HCT116 (cell line): Measurements from ENCODE around the gene STK11.
A peak's percentile ranks its signal among the peaks of the same experiment; 100 is the strongest.

ENCODE experiments used
- POLR2A ChIP-seq: IDR thresholded peaks from 2 replicates; pipeline ENCODE4 v1.7.0; 2011; ENCODE audit warnings: borderline replicate concordance; ENCODE audit not compliant: insufficient read depth, insufficient read length; ENCODE audit errors: extremely low read depth
- TF ChIP-seq, protein P1 (sequence below), 3 experiments: fragments of 200-600 bp in 1 of 3; sonication (generic) in 1 of 3; IDR thresholded peaks in 2 of 3; conservative IDR thresholded peaks in 1 of 3; 2 replicates each; pipeline ENCODE4 v1.5.1; 2012 to 2017; ENCODE audit warnings: low read depth in 2 of 3, low read length in 2 of 3, antibody characterized with exemption in 1 of 3, borderline replicate concordance in 1 of 3, control low read depth in 1 of 3, mild to moderate bottlenecking in 1 of 3, mixed read lengths in 1 of 3, mixed run types in 1 of 3, moderate library complexity in 1 of 3; ENCODE audit not compliant: insufficient read depth in 1 of 3

DNA sequence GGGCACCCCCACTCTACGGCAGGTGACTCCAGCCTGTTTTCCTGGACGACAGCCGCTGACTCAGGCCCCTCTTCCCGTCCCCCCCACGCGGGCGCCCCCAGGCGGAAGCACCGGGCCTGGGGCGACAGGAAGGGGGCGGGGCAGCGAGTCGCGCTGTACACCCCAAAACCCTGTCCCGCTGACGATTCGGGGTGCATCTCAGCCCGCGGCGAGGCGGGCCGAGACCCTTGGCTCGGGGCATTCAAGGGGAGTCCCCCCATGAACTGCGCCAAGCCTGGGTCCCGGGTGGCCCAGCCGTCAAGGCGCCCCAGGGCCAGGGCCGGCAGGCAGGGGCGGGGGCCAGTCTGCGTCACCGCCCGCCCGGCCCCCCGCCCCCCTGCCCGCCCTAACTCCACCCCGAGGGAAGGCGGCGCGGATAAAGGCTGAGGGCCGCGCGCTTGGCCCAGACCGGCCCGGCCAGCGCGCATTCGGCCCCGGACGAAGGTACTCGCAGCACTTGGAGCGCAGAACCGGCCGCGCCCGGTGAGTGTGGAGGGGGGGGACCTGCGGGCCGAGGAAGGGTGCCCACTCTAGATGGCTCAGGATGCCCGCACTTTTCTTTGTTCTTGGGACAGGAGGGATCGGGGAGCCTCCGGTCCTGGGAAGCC is 42.7 kb downstream of the STK11 start, which contains the start of gene MIDN:
- TF ChIP-seq, protein P1, sequence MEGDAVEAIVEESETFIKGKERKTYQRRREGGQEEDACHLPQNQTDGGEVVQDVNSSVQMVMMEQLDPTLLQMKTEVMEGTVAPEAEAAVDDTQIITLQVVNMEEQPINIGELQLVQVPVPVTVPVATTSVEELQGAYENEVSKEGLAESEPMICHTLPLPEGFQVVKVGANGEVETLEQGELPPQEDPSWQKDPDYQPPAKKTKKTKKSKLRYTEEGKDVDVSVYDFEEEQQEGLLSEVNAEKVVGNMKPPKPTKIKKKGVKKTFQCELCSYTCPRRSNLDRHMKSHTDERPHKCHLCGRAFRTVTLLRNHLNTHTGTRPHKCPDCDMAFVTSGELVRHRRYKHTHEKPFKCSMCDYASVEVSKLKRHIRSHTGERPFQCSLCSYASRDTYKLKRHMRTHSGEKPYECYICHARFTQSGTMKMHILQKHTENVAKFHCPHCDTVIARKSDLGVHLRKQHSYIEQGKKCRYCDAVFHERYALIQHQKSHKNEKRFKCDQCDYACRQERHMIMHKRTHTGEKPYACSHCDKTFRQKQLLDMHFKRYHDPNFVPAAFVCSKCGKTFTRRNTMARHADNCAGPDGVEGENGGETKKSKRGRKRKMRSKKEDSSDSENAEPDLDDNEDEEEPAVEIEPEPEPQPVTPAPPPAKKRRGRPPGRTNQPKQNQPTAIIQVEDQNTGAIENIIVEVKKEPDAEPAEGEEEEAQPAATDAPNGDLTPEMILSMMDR (IDR thresholded peaks at IDR 0.05 in 2 of 3, conservative IDR thresholded peaks at IDR 0.05 in 1 of 3; ENCODE audit: borderline replicate concordance in 1 of 3, insufficient read depth in 1 of 3, low read depth in 2 of 3, low read length in 2 of 3) = peak in 2 of 3 experiments; percentile 38 to 42; a peak in 4 of 6 replicates
- peak; percentile 96 for TF ChIP-seq POLR2A
